CD4-positive, alpha-beta T cell (primary cell): ENCODE data around the gene IL19. TPM values are rescaled to one million over a fixed set of nuclear protein-coding genes. Genes with fewer than 3 reads are reported as not detected.

Source experiments
- ATAC-seq: fragments of 200-7000 bp; cut with Tn5 transposase; one replicate; pipeline ENCODE4 v1.10.0; 2022; ENCODE audit warnings: mild to moderate bottlenecking; ENCODE audit not compliant: poor library complexity
- CTCF ChIA-PET: fragments of 350-600 bp; sonication (Branson Sonifier 250); formaldehyde crosslinking; loops from one replicate; lab custom pipeline; 2021; ENCODE audit warnings: antibody characterized with exemption, inconsistent platforms; lab: Charles Lee
- POLR2A ChIA-PET: fragments of 350-600 bp; sonication (Branson Sonifier 250); formaldehyde crosslinking; loops from one replicate; lab custom pipeline; 2021; ENCODE audit warnings: antibody characterized with exemption, inconsistent platforms; lab: Charles Lee
- DNase-seq, 14 experiments: peaks; one replicate each; pipeline ENCODE4 v3.0.0-alpha.2; 2013 to 2020; ENCODE audit warnings: mixed read lengths in 2 of 14
- H3K27ac ChIP-seq, 2 donors: one replicate each; pipeline versions ENCODE4 v1.5.1 to v1.7.0; 2013; ENCODE audit warnings: low read length in 2 of 2, low read depth in 1 of 2, mild to moderate bottlenecking in 1 of 2
- H3K27me3 ChIP-seq, 2 experiments: 1 replicate in 1 of 2; 2 replicates in 1 of 2; pipeline versions ENCODE4 v1.6.1 to v1.7.0; 2013; ENCODE audit warnings: low read length in 2 of 2, control low read depth in 1 of 2, mild to moderate bottlenecking in 1 of 2, moderate library complexity in 1 of 2; ENCODE audit not compliant: insufficient read depth in 2 of 2, control insufficient read depth in 1 of 2
- H3K36me3 ChIP-seq: one replicate; pipeline ENCODE4 v1.6.1; 2013; ENCODE audit warnings: low read length, control low read depth; ENCODE audit not compliant: insufficient read depth
- H3K4me1 ChIP-seq: one replicate; pipeline ENCODE4 v1.6.1; 2013; ENCODE audit warnings: low read length, control low read depth; ENCODE audit not compliant: insufficient read depth
- H3K4me3 ChIP-seq: one replicate; pipeline ENCODE4 v1.5.1; 2013; ENCODE audit warnings: mild to moderate bottlenecking, low read length, moderate library complexity
- H3K9me3 ChIP-seq, 2 experiments: 1 replicate in 1 of 2; 2 replicates in 1 of 2; pipeline versions ENCODE4 v1.6.1 to v1.7.0; 2013; ENCODE audit warnings: low read length in 2 of 2, mild to moderate bottlenecking in 2 of 2, control low read depth in 1 of 2, moderate library complexity in 1 of 2; ENCODE audit not compliant: control insufficient read depth in 1 of 2, insufficient read depth in 1 of 2
- H3K27ac Mint-ChIP-seq: one replicate; pipeline ENCODE4 v1.8.0; 2020; ENCODE audit warnings: mixed read lengths
- H3K27me3 Mint-ChIP-seq: one replicate; pipeline ENCODE4 v1.8.0; 2021; ENCODE audit warnings: mixed read lengths
- H3K36me3 Mint-ChIP-seq: one replicate; pipeline ENCODE4 v1.8.0; 2021; ENCODE audit warnings: low read depth, mixed read lengths
- H3K4me1 Mint-ChIP-seq: one replicate; pipeline ENCODE4 v1.8.0; 2021; ENCODE audit warnings: low read depth, mixed read lengths
- H3K4me3 Mint-ChIP-seq: one replicate; pipeline ENCODE4 v1.8.0; 2020; ENCODE audit warnings: mild to moderate bottlenecking, mixed read lengths
- H3K9me3 Mint-ChIP-seq: one replicate; pipeline ENCODE4 v1.8.0; 2020; ENCODE audit warnings: mixed read lengths
- CTCF ChIP-seq: fragments of 200-600 bp; IDR thresholded peaks from one replicate; pipeline ENCODE4 v1.8.0; 2022; ENCODE audit warnings: antibody characterized with exemption, mild to moderate bottlenecking
- intact Hi-C, 2 experiments: fragments of 100-400 bp; cut with DNase I in 1 of 2; cut with micrococcal nuclease in 1 of 2; formaldehyde crosslinking; loops; one replicate each; pipeline versions ENCODE4 v1.15.1 to v1.9.0; 2023 to 2025; cut with DNase I, micrococcal nuclease
- total RNA-seq, 174 experiments: library from RNA in 2 of 174; stranded (reverse) in 2 of 174; gene quantifications; one replicate each; pipeline ENCODE4 v1.2.3 and lab custom pipeline; 2021 to 2026

The IL19 gene
- total RNA-seq, 2 experiments from 2014 or later, result not detected

- Histone ChIP-seq H3K9me3 (no peaks in the 10 kb centered on the region), H3K4me3 (no peak overlapping the region), H3K27me3 (no peaks in the 10 kb centered on the region), H3K27ac (no peak overlapping the region), H3K36me3 (no peaks in the 10 kb centered on the region), H3K4me1 (no peaks in the 10 kb centered on the region)
- no peak for TF ChIP-seq CTCF
- Mint-ChIP-seq H3K27ac (no peak overlapping the region), H3K4me3 (no peak overlapping the region), H3K27me3 (peaks cover 10% of the 10 kb centered on the region), H3K4me1 (no peaks in the 10 kb centered on the region), H3K9me3 (no peaks in the 10 kb centered on the region), H3K36me3 (no peaks in the 10 kb centered on the region)
- ATAC-seq (no peak), DNase-seq (no peak)
- intact Hi-C loops, result no loop called here
- CTCF ChIA-PET, result no interaction called here
- POLR2A ChIA-PET, result interaction anchor here (0.7 kb wide), 1 partner anchor 86 kb away, joined by 4 read pairs; no protein-coding TSS in a partner anchor
These were observed 76.8 kb downstream of the IL19 start for GRCh38 chr1:206847337-206847834.

GRCh38 chr1:206847946-206848345 lies 77.4 kb downstream of the IL19 start:
- no peak for TF ChIP-seq CTCF
- DNase-seq, result no peak
- no peaks in the 10 kb centered on the region for H3K36me3 Mint-ChIP-seq
- Histone ChIP-seq H3K4me3 (no peak overlapping the region), H3K9me3 (no peaks in the 10 kb centered on the region), H3K27ac (no peak overlapping the region), H3K4me1 (no peaks in the 10 kb centered on the region), H3K27me3 (no peaks in the 10 kb centered on the region), H3K36me3 (no peaks in the 10 kb centered on the region)
- CTCF ChIA-PET, result interaction anchor here (0.6 kb wide), 1 partner anchor 75 kb away, joined by 4 read pairs; no protein-coding TSS in a partner anchor
- no peaks in the 10 kb centered on the region for H3K9me3 Mint-ChIP-seq
- no peak for ATAC-seq
- H3K4me1 Mint-ChIP-seq, result no peaks in the 10 kb centered on the region
- intact Hi-C loops, result no loop called here
- no peak overlapping the region for H3K4me3 Mint-ChIP-seq
- POLR2A ChIA-PET, result no interaction called here
- peaks cover 10% of the 10 kb centered on the region for H3K27me3 Mint-ChIP-seq
- H3K27ac Mint-ChIP-seq, result no peak overlapping the region

GRCh38 chr1:206850401-206850800 lies 79.8 kb downstream of the IL19 start:
- H3K36me3 ChIP-seq, result no peaks in the 10 kb centered on the region
- no peak overlapping the region for H3K27ac Mint-ChIP-seq
- DNase-seq (no peak), ATAC-seq (no peak)
- H3K4me1 ChIP-seq, result no peaks in the 10 kb centered on the region
- no peaks in the 10 kb centered on the region for H3K9me3 Mint-ChIP-seq
- H3K4me1 Mint-ChIP-seq, result no peaks in the 10 kb centered on the region
- peaks cover 10% of the 10 kb centered on the region for H3K27me3 Mint-ChIP-seq
- POLR2A ChIA-PET, result no interaction called here
- H3K4me3 Mint-ChIP-seq, result no peak overlapping the region
- H3K27me3 ChIP-seq, result no peaks in the 10 kb centered on the region
- CTCF ChIA-PET, result no interaction called here
- H3K27ac ChIP-seq, result no peak overlapping the region
- no peaks in the 10 kb centered on the region for H3K36me3 Mint-ChIP-seq
- intact Hi-C loops, result no loop called here
- no peaks in the 10 kb centered on the region for H3K9me3 ChIP-seq
- TF ChIP-seq CTCF, result no peak
- H3K4me3 ChIP-seq, result no peak overlapping the region
